H1 (cell line): Measurements from ENCODE around the gene SLC2A1. TPM values are rescaled to one million over a fixed set of nuclear protein-coding genes. Genes with fewer than 3 reads are reported as not detected.

Source experiments
- CTCF ChIA-PET: fragments of 300-600 bp; sonication (Branson Sonifier 250); formaldehyde crosslinking; loops from one replicate; lab custom pipeline; 2021; ENCODE audit not compliant: partially characterized antibody; lab: Charles Lee
- POLR2A ChIA-PET: fragments of 300-600 bp; sonication (Branson Sonifier 250); formaldehyde crosslinking; loops from one replicate; lab custom pipeline; 2021; ENCODE audit warnings: inconsistent platforms; ENCODE audit not compliant: partially characterized antibody; lab: Charles Lee
- DNase-seq, 2 experiments: peaks; one replicate each; pipeline versions ENCODE4 v3.0.0 to v3.0.0-alpha.2; 2010 to 2022; ENCODE audit warnings: low spot score in 2 of 2, low read depth in 1 of 2, mixed read lengths in 1 of 2
- FAIRE-seq: peaks from 2 replicates; lab custom pipeline; 2011; peaks lifted over from hg19 to GRCh38; lab: Jason Lieb, UNC
- H2AFZ ChIP-seq: 2 replicates; pipeline ENCODE4 v1.8.1; 2012; ENCODE audit warnings: low read length, inconsistent platforms
- H2AK5ac ChIP-seq: 2 replicates; pipeline ENCODE4 v1.6.1; 2013; ENCODE audit warnings: low read depth, low read length
- H2BK120ac ChIP-seq: replicated peaks from 2 replicates; pipeline ENCODE3; 2013; ENCODE audit warnings: low read depth, low read length, inconsistent platforms
- H2BK12ac ChIP-seq: 2 replicates; pipeline ENCODE4 v1.6.1; 2013; ENCODE audit warnings: low read depth, low read length
- H2BK15ac ChIP-seq: 2 replicates; pipeline ENCODE4 v1.6.1; 2013; ENCODE audit warnings: low read length
- H2BK20ac ChIP-seq: 2 replicates; pipeline ENCODE4 v1.6.1; 2013; ENCODE audit warnings: low read length
- H2BK5ac ChIP-seq: 2 replicates; pipeline ENCODE4 v1.6.1; 2013; ENCODE audit warnings: low read depth, low read length
- H3K14ac ChIP-seq: 2 replicates; pipeline ENCODE4 v1.6.1; 2013; ENCODE audit warnings: inconsistent platforms; ENCODE audit not compliant: insufficient read length
- H3K18ac ChIP-seq: 2 replicates; pipeline ENCODE4 v1.6.1; 2013; ENCODE audit warnings: low read length; ENCODE audit errors: extremely low read depth
- H3K23ac ChIP-seq: 2 replicates; pipeline ENCODE4 v1.6.1; 2013; ENCODE audit warnings: inconsistent platforms; ENCODE audit not compliant: insufficient read length
- H3K23me2 ChIP-seq: 2 replicates; pipeline ENCODE4 v1.6.1; 2013; ENCODE audit warnings: low read depth, low read length
- H3K27ac ChIP-seq: 2 replicates; pipeline ENCODE4 v1.6.1; 2011; ENCODE audit warnings: low read depth, low read length, inconsistent platforms
- H3K27me3 ChIP-seq, 4 experiments: replicated peaks in 1 of 4; 1 replicate in 1 of 4; 2 replicates in 3 of 4; pipeline versions ENCODE4 v1.6.1 to v1.8.1; 2011 to 2013; ENCODE audit warnings: low read length in 3 of 4, mild to moderate bottlenecking in 3 of 4, inconsistent platforms in 2 of 4, mixed read lengths in 2 of 4, moderate library complexity in 1 of 4; ENCODE audit not compliant: control insufficient read depth in 3 of 4, insufficient read depth in 3 of 4; ENCODE audit errors: extremely low read depth in 1 of 4
- H3K36me3 ChIP-seq, 4 experiments: 2 replicates each; pipeline versions ENCODE4 v1.6.1 to v1.8.1; 2011 to 2013; ENCODE audit warnings: mild to moderate bottlenecking in 4 of 4, low read length in 3 of 4, moderate library complexity in 2 of 4, control low read depth in 1 of 4, inconsistent platforms in 1 of 4; ENCODE audit not compliant: insufficient read depth in 4 of 4, control insufficient read depth in 2 of 4
- H3K4ac ChIP-seq: replicated peaks from 2 replicates; pipeline ENCODE3; 2013; ENCODE audit warnings: low read length, low read depth, mixed read lengths, inconsistent platforms; ENCODE audit not compliant: insufficient read length
- H3K4me1 ChIP-seq, 4 experiments: replicated peaks in 1 of 4; 1 replicate in 1 of 4; 2 replicates in 3 of 4; pipeline versions ENCODE4 v1.6.1 to v1.8.1; 2011 to 2013; ENCODE audit warnings: low read length in 3 of 4, inconsistent platforms in 2 of 4, mixed read lengths in 1 of 4; ENCODE audit not compliant: insufficient read depth in 4 of 4, control insufficient read depth in 3 of 4
- H3K4me2 ChIP-seq, 2 experiments: 2 replicates each; pipeline versions ENCODE4 v1.6.1 to v1.8.1; 2011 to 2013; ENCODE audit warnings: low read depth in 2 of 2, low read length in 2 of 2, control low read depth in 1 of 2, inconsistent platforms in 1 of 2, mild to moderate bottlenecking in 1 of 2; ENCODE audit not compliant: insufficient read depth in 1 of 2
- H3K4me3 ChIP-seq, 4 experiments: fragments of 200-600, 300-600 bp in 1 of 4; sonication (generic), shearing (Covaris generic), sonication (Bioruptor Twin) in 1 of 4; 2 replicates each; pipeline versions ENCODE4 v1.5.1 to v1.8.1; 2011 to 2016; ENCODE audit warnings: low read length in 4 of 4, low read depth in 3 of 4, control low read depth in 2 of 4, inconsistent platforms in 2 of 4, mild to moderate bottlenecking in 2 of 4, mixed read lengths in 1 of 4, moderate library complexity in 1 of 4; ENCODE audit not compliant: insufficient read depth in 2 of 4; ENCODE audit errors: extremely low read depth in 1 of 4
- H3K56ac ChIP-seq: replicated peaks from 2 replicates; pipeline ENCODE3; 2013; ENCODE audit warnings: low read depth, mild to moderate bottlenecking, mixed read lengths, low read length, inconsistent platforms; ENCODE audit not compliant: insufficient read length
- H3K79me1 ChIP-seq: 2 replicates; pipeline ENCODE4 v1.6.1; 2013; ENCODE audit warnings: low read depth, low read length, control low read depth
- H3K79me2 ChIP-seq, 2 experiments: 2 replicates each; pipeline versions ENCODE4 v1.6.1 to v1.8.1; 2012 to 2013; ENCODE audit warnings: low read length in 2 of 2, mild to moderate bottlenecking in 2 of 2, inconsistent platforms in 1 of 2; ENCODE audit not compliant: insufficient read depth in 2 of 2, control insufficient read depth in 1 of 2
- H3K9ac ChIP-seq, 4 experiments: replicated peaks in 1 of 4; 1 replicate in 1 of 4; 2 replicates in 3 of 4; pipeline versions ENCODE4 v1.6.1 to v1.8.1; 2011 to 2013; ENCODE audit warnings: low read depth in 3 of 4, low read length in 3 of 4, control low read depth in 2 of 4, mild to moderate bottlenecking in 2 of 4, moderate library complexity in 2 of 4, inconsistent platforms in 1 of 4; ENCODE audit errors: extremely low read depth in 1 of 4
- H3K9me3 ChIP-seq, 2 experiments: 2 replicates each; pipeline versions ENCODE4 v1.6.1 to v1.8.1; 2012 to 2013; ENCODE audit warnings: mild to moderate bottlenecking in 2 of 2, moderate library complexity in 2 of 2, control low read depth in 1 of 2, inconsistent platforms in 1 of 2, low read depth in 1 of 2, low read length in 1 of 2, mixed read lengths in 1 of 2; ENCODE audit not compliant: insufficient read depth in 2 of 2
- H4K20me1 ChIP-seq, 2 experiments: replicated peaks in 1 of 2; 2 replicates each; pipeline versions ENCODE3 to v1.8.1; 2011 to 2013; ENCODE audit warnings: inconsistent platforms in 2 of 2, low read length in 2 of 2, mild to moderate bottlenecking in 1 of 2; ENCODE audit not compliant: insufficient read depth in 2 of 2, control insufficient read depth in 1 of 2
- H4K5ac ChIP-seq: 2 replicates; pipeline ENCODE4 v1.6.1; 2013; ENCODE audit warnings: low read length, low read depth, mixed read lengths, inconsistent platforms; ENCODE audit not compliant: insufficient read length
- H4K8ac ChIP-seq: 2 replicates; pipeline ENCODE4 v1.8.0; 2013; ENCODE audit warnings: mild to moderate bottlenecking, moderate library complexity, low read length, inconsistent platforms; ENCODE audit not compliant: insufficient read depth; ENCODE audit errors: extremely low read depth
- H4K91ac ChIP-seq: replicated peaks from 2 replicates; pipeline ENCODE3; 2013; ENCODE audit warnings: low read length, mixed read lengths, inconsistent platforms; ENCODE audit not compliant: insufficient read length
- ASH2L ChIP-seq: fragments of 200-600, 300-600 bp; sonication (generic); IDR thresholded peaks from one replicate; pipeline ENCODE4 v1.7.1; 2017; ENCODE audit warnings: low read length
- CHD1 ChIP-seq: IDR thresholded peaks from 2 replicates; pipeline ENCODE4 v1.6.1; 2012; ENCODE audit warnings: low read depth, low read length, improper control_type of control experiment
- CTBP2 ChIP-seq: IDR thresholded peaks from 2 replicates; pipeline ENCODE4 v1.7.0; 2011; ENCODE audit warnings: borderline replicate concordance, mild to moderate bottlenecking, moderate library complexity, mixed read lengths, low read length; ENCODE audit not compliant: insufficient read depth, insufficient read length
- EP300 ChIP-seq, 2 experiments: IDR thresholded peaks; 1 replicate in 1 of 2; 2 replicates in 1 of 2; pipeline ENCODE4 v1.6.1; 2011 to 2012; ENCODE audit warnings: low read depth in 2 of 2, low read length in 2 of 2, mild to moderate bottlenecking in 2 of 2, borderline replicate concordance in 1 of 2, inconsistent platforms in 1 of 2, moderate library complexity in 1 of 2
- GABPA ChIP-seq: IDR thresholded peaks from 2 replicates; pipeline ENCODE4 v1.6.1; 2011; ENCODE audit warnings: mild to moderate bottlenecking, low read length, moderate library complexity, borderline replicate concordance; ENCODE audit not compliant: insufficient read depth
- GTF2F1 ChIP-seq: IDR thresholded peaks from 2 replicates; pipeline ENCODE4 v1.6.1; 2012; ENCODE audit warnings: low read depth, low read length, improper control_type of control experiment, borderline replicate concordance
- HDAC6 ChIP-seq: IDR thresholded peaks from one replicate; pipeline ENCODE4 v1.7.1; 2012; ENCODE audit warnings: low read depth, mild to moderate bottlenecking, inconsistent platforms, low read length, moderate library complexity
- JUND ChIP-seq: IDR thresholded peaks from 2 replicates; pipeline ENCODE4 v1.6.1; 2011; ENCODE audit warnings: mild to moderate bottlenecking, improper control_type of control experiment, low read length
- POLR2AphosphoS5 ChIP-seq: IDR thresholded peaks from 2 replicates; pipeline ENCODE4 v1.6.1; 2011; ENCODE audit warnings: low read depth, low read length
- SP2 ChIP-seq: IDR thresholded peaks from 2 replicates; pipeline ENCODE4 v1.6.1; 2012; ENCODE audit warnings: mild to moderate bottlenecking, low read length, inconsistent platforms
- SRF ChIP-seq: IDR thresholded peaks from 2 replicates; pipeline ENCODE4 v1.6.1; 2011; ENCODE audit warnings: mild to moderate bottlenecking, low read depth, low read length, moderate library complexity
- TAF7 ChIP-seq: optimal IDR thresholded peaks from 2 replicates; pipeline ENCODE3; 2011; ENCODE audit warnings: low read depth, mild to moderate bottlenecking, inconsistent platforms, low read length, moderate library complexity, borderline replicate concordance
- YY1 ChIP-seq: IDR thresholded peaks from 2 replicates; pipeline ENCODE4 v1.6.1; 2011; ENCODE audit warnings: low read depth, mild to moderate bottlenecking, low read length
- WGBS, 2 experiments: shearing (Covaris generic) in 1 of 2; methylation state at CpG; one replicate each; pipeline versions ENCODE4 v1.1.6 to v1.1.7; 2013 to 2015; ENCODE audit warnings: low lambda C conversion rate in 2 of 2, mixed read lengths in 2 of 2, inconsistent platforms in 1 of 2, low coverage in 1 of 2, missing lambda C conversion rate in 1 of 2; ENCODE audit not compliant: insufficient replicate concordance in 2 of 2, insufficient coverage in 1 of 2, insufficient read length in 1 of 2; ENCODE audit errors: extremely low coverage in 1 of 2, missing lambda C conversion rate in 1 of 2; 5-methylcytosine and 5-hydroxymethylcytosine counted together
- polyA plus RNA-seq, 7 experiments: library from polyadenylated mRNA; depleted of rRNA in 3 of 7; stranded (reverse) in 5 of 7; unstranded in 2 of 7; fragments of >200 nt in 5 of 7; fragments of 200-250 nt in 2 of 7; gene quantifications; 1 replicate in 5 of 7; 2 replicates in 1 of 7; 4 replicates in 1 of 7; pipeline versions ENCODE4 v1.2.1 to v1.2.3, GENCODE V29; 2011 to 2013; ENCODE audit warnings: missing spikeins in 2 of 7, mixed read lengths in 2 of 7
- total RNA-seq: library from RNA; stranded (reverse); fragmentation: NEBNext Ultra II Directional; extraction: Animal tissue kit (Norgen Biotek cat#: 25700); gene quantifications from 2 replicates; pipeline ENCODE4 v1.2.1, GENCODE V29; 2021

SLC2A1 gene
- total and polyA plus RNA-seq, 2 of the 8 experiments (the other 6 are each of a cell fraction or from before 2014, with no cell fraction given) = 230 to 308 TPM

DNA sequence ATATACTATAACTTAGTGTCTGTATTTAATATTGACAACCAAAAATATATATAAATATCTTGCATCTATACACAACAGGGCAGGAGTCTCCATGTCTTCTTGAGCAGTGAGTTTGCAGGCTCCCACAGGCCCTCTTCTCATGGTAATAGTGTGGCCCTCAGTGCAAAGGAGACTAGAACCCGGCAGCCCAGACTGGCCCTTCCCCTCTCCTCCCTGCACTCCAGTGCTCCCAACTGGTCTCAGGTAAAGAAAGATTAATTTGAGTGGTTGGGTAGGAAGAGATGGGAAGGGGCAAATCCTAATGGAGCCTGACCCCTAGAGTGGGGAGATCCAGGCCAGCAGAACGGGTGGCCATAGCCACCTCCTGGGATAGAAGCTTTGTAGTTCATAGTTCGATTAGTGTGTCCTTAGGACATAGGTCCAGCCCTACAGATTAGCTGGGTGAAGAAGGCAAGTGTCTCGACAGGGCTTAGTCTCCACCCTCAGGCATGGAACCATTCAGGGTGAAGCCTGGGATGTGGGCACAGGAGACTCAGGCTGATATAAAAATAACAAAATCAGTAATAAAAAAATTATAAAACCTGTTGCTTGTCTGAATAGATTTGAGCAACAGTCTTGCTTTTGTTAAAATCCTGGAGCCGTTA is 32.3 kb downstream of the SLC2A1 start:
- no peak overlapping the region; a peak in 1 of 4 replicates for H3K4me2 ChIP-seq
- H2BK120ac ChIP-seq = no peak overlapping the region
- H2BK12ac ChIP-seq = no peak overlapping the region
- no peak overlapping the region for H3K18ac ChIP-seq
- FAIRE-seq = no peak
- DNase-seq = no peak
- no peak overlapping the region for H2AFZ ChIP-seq
- 86% methylated on average over 5 of the region's 5 CpGs; no CpG with 5 or more reads in 1 of the 2 experiments for WGBS, 2 experiments
- no peak overlapping the region for H2BK15ac ChIP-seq
- no peak overlapping the region for H4K5ac ChIP-seq
- H3K14ac ChIP-seq = no peak overlapping the region
- peaks cover 44 to 56% (median 54%) of the 10 kb centered on the region in 4 experiments for H3K36me3 ChIP-seq
- no peaks in the 10 kb centered on the region for H3K9me3 ChIP-seq
- no peak overlapping the region for H3K4ac ChIP-seq
- no peak overlapping the region for H3K56ac ChIP-seq
- H3K4me3 ChIP-seq = no peak overlapping the region
- peaks cover 4 to 22% of the 10 kb centered on the region in 2 experiments for H4K20me1 ChIP-seq
- no peak overlapping the region for H3K9ac ChIP-seq
- peaks cover 0 to 3% of the 10 kb centered on the region in 2 experiments; a peak in 1 of 4 replicates for H3K79me2 ChIP-seq
- no peak overlapping the region for H2AK5ac ChIP-seq
- peaks cover 7% of the 10 kb centered on the region; the same call in 1 of the 2 replicates for H3K23me2 ChIP-seq
- H3K79me1 ChIP-seq = no peaks in the 10 kb centered on the region; the same call in 1 of the 2 replicates
- H3K23ac ChIP-seq = no peak overlapping the region
- peaks cover 4 to 10% (median 7%) of the 10 kb centered on the region in 4 experiments; a peak in 6 of 7 replicates for H3K4me1 ChIP-seq
- no peak overlapping the region for H4K91ac ChIP-seq
- no peak overlapping the region for H2BK20ac ChIP-seq
- ChIA-PET POLR2A (interaction anchor here (1.0 to 7.2 kb wide), 5 partner anchors 10 to 80 kb away, joined by 4 to 40 read pairs (median 7); partner anchors contain the start of gene ZNF691), CTCF (interaction anchor here (0.7 to 9.3 kb wide), 6 partner anchors 10 to 144 kb away, joined by 3 to 136 read pairs (median 6); no protein-coding TSS in a partner anchor)
- H4K8ac ChIP-seq = no peak overlapping the region
- H3K27ac ChIP-seq = no peak overlapping the region
- no peak overlapping the region for H2BK5ac ChIP-seq
- no peaks in the 10 kb centered on the region for H3K27me3 ChIP-seq
- TF ChIP-seq JUND (no peak), GTF2F1 (no peak), EP300 (IDR thresholded peaks at IDR 0.05; ENCODE audit: borderline replicate concordance in 1 of 2, low read depth in 2 of 2, low read length in 2 of 2) (no peak), TAF7 (no peak), POLR2AphosphoS5 (no peak; the same call in 1 of the 2 replicates), SP2 (no peak), ASH2L (no peak), YY1 (no peak), GABPA (no peak), CTBP2 (no peak), SRF (no peak), HDAC6 (no peak), CHD1 (no peak)
